HL-60 (cell line): ENCODE results near the gene CPB2.

Experiments used
- DNase-seq, 2 experiments: peaks; one replicate each; pipeline ENCODE4 v3.0.0-alpha.2; 2010 to 2020; ENCODE audit warnings: low read depth in 1 of 2, low spot score in 1 of 2
- H3K27ac ChIP-seq: fragments of 250-450 bp; sonication (Bioruptor Pico); replicated peaks from 2 replicates; pipeline ENCODE4 v1.5.1; 2020; ENCODE audit warnings: mild to moderate bottlenecking, moderate library complexity
- H3K27me3 ChIP-seq: fragments of 250-450 bp; sonication (Bioruptor Pico); 2 replicates; pipeline ENCODE4 v1.5.1; 2021; ENCODE audit warnings: mild to moderate bottlenecking, moderate library complexity; ENCODE audit not compliant: insufficient read depth, poor library complexity, severe bottlenecking
- H3K4me3 ChIP-seq: replicated peaks from 2 replicates; pipeline ENCODE4 v1.5.1; 2011; ENCODE audit warnings: mild to moderate bottlenecking, control low read depth, low read length; ENCODE audit not compliant: insufficient read depth
- CTCF ChIP-seq: IDR thresholded peaks from one replicate; pipeline ENCODE4 v1.5.1; 2011; ENCODE audit warnings: low read length, control low read depth, inconsistent platforms; ENCODE audit not compliant: insufficient read depth
- GABPA ChIP-seq: IDR thresholded peaks from 2 replicates; pipeline ENCODE4 v1.6.1; 2012; ENCODE audit warnings: low read depth
- POLR2AphosphoS5 ChIP-seq: IDR thresholded peaks from 2 replicates; pipeline ENCODE4 v1.6.1; 2012; ENCODE audit warnings: low read depth
- REST ChIP-seq: IDR thresholded peaks from 2 replicates; pipeline ENCODE4 v1.6.1; 2012; ENCODE audit warnings: low read depth; ENCODE audit not compliant: insufficient replicate concordance
- SPI1 ChIP-seq: IDR thresholded peaks from 2 replicates; pipeline ENCODE4 v1.6.1; 2012; ENCODE audit warnings: low read depth, mild to moderate bottlenecking, borderline replicate concordance

CPB2 gene

GRCh38 chr13:46035066-46035465 lies 69.8 kb downstream of the CPB2 start:
- no peak overlapping the region for H3K27ac ChIP-seq
- TF ChIP-seq POLR2AphosphoS5, result no peak
- no peak for TF ChIP-seq CTCF
- no peak for TF ChIP-seq SPI1
- TF ChIP-seq REST, result no peak
- no peak for TF ChIP-seq GABPA
- DNase-seq, result no peak

GRCh38 chr13:46032341-46032740 lies 72.5 kb downstream of the CPB2 start:
- no peak for DNase-seq
- Histone ChIP-seq H3K4me3 (no peak overlapping the region), H3K27me3 (no peaks in the 10 kb centered on the region), H3K27ac (no peak overlapping the region)
- TF ChIP-seq REST (no peak), GABPA (no peak), SPI1 (no peak), POLR2AphosphoS5 (no peak), CTCF (no peak)

More at GRCh38 chr13:46035066-46035465, 69.8 kb downstream of the CPB2 start:
- H3K27me3 ChIP-seq, result no peaks in the 10 kb centered on the region
- no peak overlapping the region for H3K4me3 ChIP-seq

GRCh38 chr13:46031581-46032263 lies 73.1 kb downstream of the CPB2 start:
- Histone ChIP-seq H3K27ac (no peak overlapping the region), H3K27me3 (no peaks in the 10 kb centered on the region), H3K4me3 (no peak overlapping the region)
- DNase-seq, result no peak
- TF ChIP-seq CTCF (no peak), SPI1 (no peak), POLR2AphosphoS5 (no peak), REST (no peak), GABPA (no peak)
